HG03442 (cell line): Measurements from ENCODE around the gene USP17L21.
"Not testable (repeated sequence)": the region's sequence is repeated elsewhere in the genome, so short reads cannot be mapped to it uniquely, and the experiment has no call there.

Experiments
- ATAC-seq: cut with Tn5 transposase; IDR thresholded peaks from one replicate; pipeline ENCODE4 v1.9.1; 2021; ENCODE audit warnings: mild to moderate bottlenecking, moderate library complexity; ENCODE audit not compliant: unreplicated experiment

Gene USP17L21

GRCh38 chr4:9262572-9262971 lies at the start of gene USP17L21:
Gene USP17L21, plus strand, starts transcription at chr4:9262872. Its CDS starts 0 bp downstream, at chr4:9262872.
- not testable (repeated sequence) for ATAC-seq

GRCh38 chr4:9214701-9215100 lies 48.0 kb upstream of the USP17L21 start:
- ATAC-seq, result not testable (repeated sequence)

GRCh38 chr4:9215105-9215504 lies 47.6 kb upstream of the USP17L21 start, which contains the start of gene USP17L11:
Gene USP17L11, plus strand, starts transcription at chr4:9215405. Its CDS starts 0 bp downstream, at chr4:9215405.
- ATAC-seq, result not testable (repeated sequence)

GRCh38 chr4:9219852-9220251 lies 42.8 kb upstream of the USP17L21 start, which contains the start of gene USP17L12:
Gene USP17L12, plus strand, starts transcription at chr4:9220152. Its CDS starts 0 bp downstream, at chr4:9220152.
- not testable (repeated sequence) for ATAC-seq

- not testable (repeated sequence) for ATAC-seq
These were observed 38.1 kb upstream of the USP17L21 start, which contains the start of gene USP17L13 for GRCh38 chr4:9224596-9224995. Gene USP17L13, plus strand, starts transcription at chr4:9224896. Its CDS starts 0 bp downstream, at chr4:9224896.

- ATAC-seq, result not testable (repeated sequence)
These were observed 32.4 kb upstream of the USP17L21 start for GRCh38 chr4:9230249-9230648.

GRCh38 chr4:9234085-9234484 lies 28.6 kb upstream of the USP17L21 start, which contains the start of gene USP17L15:
Gene USP17L15, plus strand, starts transcription at chr4:9234385. Its CDS starts 0 bp downstream, at chr4:9234385.
- not testable (repeated sequence) for ATAC-seq

- ATAC-seq, result not testable (repeated sequence)
These were observed 24.2 kb upstream of the USP17L21 start for GRCh38 chr4:9238461-9238860.

GRCh38 chr4:9243579-9243978 lies 19.1 kb upstream of the USP17L21 start, which contains the start of gene USP17L17:
Gene USP17L17, plus strand, starts transcription at chr4:9243879. Its CDS starts 0 bp downstream, at chr4:9243879.
- not testable (repeated sequence) for ATAC-seq

- not testable (repeated sequence) for ATAC-seq
These were observed 14.6 kb upstream of the USP17L21 start, which contains the start of gene USP17L18 for GRCh38 chr4:9247953-9248680. Gene USP17L18, plus strand, starts transcription at chr4:9248630. Its CDS starts 0 bp downstream, at chr4:9248630.

GRCh38 chr4:9253078-9253477 lies 9.6 kb upstream of the USP17L21 start, which contains the start of gene USP17L19:
Gene USP17L19, plus strand, starts transcription at chr4:9253378. Its CDS starts 0 bp downstream, at chr4:9253378.
- not testable (repeated sequence) for ATAC-seq

GRCh38 chr4:9257824-9258223 lies 4.8 kb upstream of the USP17L21 start, which contains the start of gene USP17L20:
Gene USP17L20, plus strand, starts transcription at chr4:9258124. Its CDS starts 0 bp downstream, at chr4:9258124.
- ATAC-seq, result not testable (repeated sequence)

- ATAC-seq, result not testable (repeated sequence)
These were observed 4.6 kb downstream of the USP17L21 start, which contains the start of gene USP17L22 for GRCh38 chr4:9267319-9267718. Gene USP17L22, plus strand, starts transcription at chr4:9267619. Its CDS starts 0 bp downstream, at chr4:9267619.

GRCh38 chr4:9271719-9272118 lies 9.0 kb downstream of the USP17L21 start:
- ATAC-seq, result not testable (repeated sequence)
